PC-9 (cell line): ENCODE results near the gene FAM184A. TPM values are rescaled to one million over a fixed set of nuclear protein-coding genes. Genes with fewer than 3 reads are reported as not detected.
"Not testable (repeated sequence)": the region's sequence is repeated elsewhere in the genome, so short reads cannot be mapped to it uniquely, and the experiment has no call there.

ENCODE experiments used
- BruUV-seq: library from RNA; stranded (reverse); fragments of 400-500 nt; replicated peaks from 2 replicates; lab custom pipeline; 2021; lab: Mats Ljungman, UMichigan
- CTCF ChIA-PET: fragments of 300-600 bp; sonication (Branson Sonifier 250); formaldehyde crosslinking; loops from one replicate; lab custom pipeline; 2022; ENCODE audit warnings: antibody characterized with exemption; lab: Charles Lee
- POLR2A ChIA-PET: fragments of 300-600 bp; sonication (Branson Sonifier 250); formaldehyde crosslinking; loops from one replicate; lab custom pipeline; 2022; ENCODE audit warnings: antibody characterized with exemption; ENCODE audit not compliant: unreplicated experiment; lab: Charles Lee
- DNase-seq, 2 experiments: peaks; one replicate each; pipeline versions ENCODE4 v3.0.0 to v3.0.0-alpha.2; 2015 to 2022; ENCODE audit warnings: mixed read lengths in 1 of 2
- H2AFZ ChIP-seq: fragments of 200-600 bp; sonication (generic); 2 replicates; pipeline ENCODE4 v1.8.1; 2017; ENCODE audit warnings: antibody characterized with exemption
- H3F3A ChIP-seq: fragments of 200-600 bp; sonication (generic); 2 replicates; pipeline ENCODE4 v1.8.1; 2017; ENCODE audit warnings: antibody characterized with exemption, mild to moderate bottlenecking, low read depth; ENCODE audit not compliant: insufficient read depth
- H3K27ac ChIP-seq: fragments of 200-600 bp; sonication (generic); 2 replicates; pipeline ENCODE4 v1.6.1; 2016; ENCODE audit warnings: mixed run types
- H3K27me3 ChIP-seq: fragments of 200-600 bp; sonication (generic); 2 replicates; pipeline ENCODE4 v1.6.1; 2016; ENCODE audit warnings: low read depth, mixed run types; ENCODE audit not compliant: insufficient read depth
- H3K36me3 ChIP-seq: fragments of 200-600 bp; sonication (generic); 2 replicates; pipeline ENCODE4 v1.6.1; 2016; ENCODE audit warnings: low read depth, mixed run types
- H3K4me1 ChIP-seq: fragments of 200-600 bp; sonication (generic); replicated peaks from 2 replicates; pipeline ENCODE4 v1.6.1; 2016; ENCODE audit warnings: mixed run types; ENCODE audit not compliant: insufficient read depth
- H3K4me2 ChIP-seq: fragments of 200-600 bp; sonication (generic); 2 replicates; pipeline ENCODE4 v1.6.1; 2017; ENCODE audit warnings: mixed run types
- H3K4me3 ChIP-seq: fragments of 200-600 bp; sonication (generic); 2 replicates; pipeline ENCODE4 v1.6.1; 2016; ENCODE audit warnings: mixed run types
- H3K79me2 ChIP-seq: fragments of 200-600 bp; sonication (generic); 2 replicates; pipeline ENCODE4 v1.6.1; 2017; ENCODE audit warnings: low read depth, mixed run types
- H3K9me2 ChIP-seq: fragments of 200-600 bp; sonication (generic); 2 replicates; pipeline ENCODE4 v1.8.1; 2017; ENCODE audit warnings: mild to moderate bottlenecking; ENCODE audit not compliant: insufficient read depth
- H3K9me3 ChIP-seq: fragments of 200-600 bp; sonication (generic); 2 replicates; pipeline ENCODE4 v1.8.1; 2016; ENCODE audit warnings: low read depth; ENCODE audit not compliant: insufficient read depth
- H4K20me1 ChIP-seq: fragments of 200-600 bp; sonication (generic); 2 replicates; pipeline ENCODE4 v1.8.1; 2017; ENCODE audit not compliant: insufficient read depth
- CTCF ChIP-seq: fragments of 200-600 bp; sonication (generic); conservative IDR thresholded peaks from 2 replicates; pipeline ENCODE4 v1.6.1; 2017; ENCODE audit warnings: mixed run types, antibody characterized with exemption, mild to moderate bottlenecking, moderate library complexity
- EZH2 ChIP-seq: fragments of 200-600 bp; sonication (generic); IDR thresholded peaks from 2 replicates; pipeline ENCODE4 v1.8.0; 2017; ENCODE audit warnings: antibody characterized with exemption, low read depth
- intact Hi-C: fragments of 100-400 bp; cut with micrococcal nuclease; formaldehyde crosslinking; loops from one replicate; pipeline ENCODE4 v1.10.0; 2022; ENCODE audit not compliant: unreplicated experiment
- total RNA-seq: library from RNA; stranded (reverse); gene quantifications from 2 replicates; pipeline ENCODE4 v1.2.3, GENCODE V29; 2021

FAM184A gene
- total RNA-seq, 1 experiment from 2014 or later, result 0.85 TPM

- H3K79me2 ChIP-seq, result no peaks in the 10 kb centered on the region
- H3K27ac ChIP-seq, result no peak overlapping the region
- no peaks in the 10 kb centered on the region for H3K27me3 ChIP-seq
- intact Hi-C loops, result no loop called here
- no peaks in the 10 kb centered on the region for H3K36me3 ChIP-seq
- H3K9me3 ChIP-seq, result no peaks in the 10 kb centered on the region
- BruUV-seq, result no TSS peak
- no peaks in the 10 kb centered on the region for H4K20me1 ChIP-seq
- peaks cover 20% of the 10 kb centered on the region; the same call in 1 of the 2 replicates for H3K4me1 ChIP-seq
- H3K4me3 ChIP-seq, result no peak overlapping the region
- ChIA-PET CTCF (no interaction called here), POLR2A (interaction anchor here (0.6 to 0.7 kb wide), 2 partner anchors 158 to 575 kb away, joined by 4 to 7 read pairs; no protein-coding TSS in a partner anchor)
- no peak overlapping the region for H2AFZ ChIP-seq
- DNase-seq, result no peak
- H3K4me2 ChIP-seq, result no peak overlapping the region
- H3K9me2 ChIP-seq, result no peaks in the 10 kb centered on the region
- H3F3A ChIP-seq, result peaks cover 8% of the 10 kb centered on the region; the same call in 1 of the 2 replicates
- TF ChIP-seq EZH2, result no peak
- TF ChIP-seq CTCF, result no peak
Observed at GRCh38 chr6:119122336-119122735, 43.9 kb upstream of the FAM184A start.

GRCh38 chr6:119121367-119121766, 42.9 kb upstream of the FAM184A start:
- ChIA-PET POLR2A (no interaction called here), CTCF (no interaction called here)
- H3K79me2 ChIP-seq, result no peaks in the 10 kb centered on the region
- H3K4me3 ChIP-seq, result no peak overlapping the region
- H3K27me3 ChIP-seq, result no peaks in the 10 kb centered on the region
- no peaks in the 10 kb centered on the region for H4K20me1 ChIP-seq
- H3K27ac ChIP-seq, result no peak overlapping the region
- DNase-seq, result no peak
- no peaks in the 10 kb centered on the region for H3K9me3 ChIP-seq
- intact Hi-C loops, result no loop called here
- TF ChIP-seq CTCF, result no peak
- no peak for TF ChIP-seq EZH2
- peaks cover 14% of the 10 kb centered on the region; the same call in 1 of the 2 replicates for H3K4me1 ChIP-seq
- no peak overlapping the region for H3K4me2 ChIP-seq
- no peak overlapping the region for H2AFZ ChIP-seq
- no peaks in the 10 kb centered on the region for H3K9me2 ChIP-seq
- no peaks in the 10 kb centered on the region for H3K36me3 ChIP-seq
- H3F3A ChIP-seq, result peaks cover 8% of the 10 kb centered on the region; the same call in 1 of the 2 replicates
- no TSS peak for BruUV-seq

- ChIA-PET POLR2A (no interaction called here), CTCF (no interaction called here)
- Histone ChIP-seq H2AFZ (no peak overlapping the region), H3K4me1 (peaks cover 13% of the 10 kb centered on the region; the same call in 1 of the 2 replicates), H4K20me1 (no peaks in the 10 kb centered on the region), H3K9me3 (no peaks in the 10 kb centered on the region), H3K4me2 (no peak overlapping the region), H3K79me2 (no peaks in the 10 kb centered on the region), H3K4me3 (no peak overlapping the region), H3K27me3 (no peaks in the 10 kb centered on the region), H3K36me3 (no peaks in the 10 kb centered on the region), H3K27ac (no peak overlapping the region), H3F3A (peaks cover 8% of the 10 kb centered on the region; the same call in 1 of the 2 replicates), H3K9me2 (no peaks in the 10 kb centered on the region)
- TF ChIP-seq CTCF (no peak), EZH2 (no peak)
- DNase-seq, result no peak
- no TSS peak for BruUV-seq
- intact Hi-C loops, result loop anchor here (10.0 kb wide), 1 partner anchor 315 kb away; no protein-coding TSS in a partner anchor
Observed at GRCh38 chr6:119119989-119120388, 41.5 kb upstream of the FAM184A start.

GRCh38 chr6:119119062-119119461, 40.6 kb upstream of the FAM184A start:
- H3K9me3 ChIP-seq, H3K36me3 ChIP-seq, H3K4me2 ChIP-seq, H3K4me3 ChIP-seq, H3K27ac ChIP-seq, H3K27me3 ChIP-seq, BruUV-seq, H2AFZ ChIP-seq, H4K20me1 ChIP-seq, H3F3A ChIP-seq, H3K79me2 ChIP-seq, H3K9me2 ChIP-seq, CTCF ChIA-PET, POLR2A ChIA-PET, H3K4me1 ChIP-seq, DNase-seq: not testable (repeated sequence)
- intact Hi-C loops, result loop anchor here (10.0 kb wide), 1 partner anchor 314 kb away; no protein-coding TSS in a partner anchor
